Ishikawa (cell line): ENCODE measurements around the gene FAAP100.

Source experiments
- CEBPB ChIP-seq: IDR thresholded peaks from 2 replicates; pipeline ENCODE4 v1.6.1; 2012
- CREB1 ChIP-seq: IDR thresholded peaks from 2 replicates; pipeline ENCODE4 v1.6.1; 2012; ENCODE audit warnings: low read depth
- EGR1 ChIP-seq: IDR thresholded peaks from 2 replicates; pipeline ENCODE4 v1.6.1; 2012
- EP300 ChIP-seq: IDR thresholded peaks from 2 replicates; pipeline ENCODE4 v1.6.1; 2012; ENCODE audit warnings: borderline replicate concordance
- FOXM1 ChIP-seq: IDR thresholded peaks from 2 replicates; pipeline ENCODE4 v1.6.1; 2012; ENCODE audit warnings: low read depth, borderline replicate concordance
- MAX ChIP-seq: IDR thresholded peaks from 2 replicates; pipeline ENCODE4 v1.6.1; 2012
- NFIC ChIP-seq: IDR thresholded peaks from 2 replicates; pipeline ENCODE4 v1.6.1; 2012
- RAD21 ChIP-seq: IDR thresholded peaks from 2 replicates; pipeline ENCODE4 v1.6.1; 2012; ENCODE audit warnings: low read depth
- REST ChIP-seq: IDR thresholded peaks from 2 replicates; pipeline ENCODE4 v1.6.1; 2012; ENCODE audit warnings: low read depth, mild to moderate bottlenecking
- TAF1 ChIP-seq: IDR thresholded peaks from 2 replicates; pipeline ENCODE4 v1.6.1; 2012; ENCODE audit warnings: low read depth, mild to moderate bottlenecking
- TCF12 ChIP-seq: IDR thresholded peaks from 2 replicates; pipeline ENCODE4 v1.6.1; 2012; ENCODE audit warnings: low read depth
- TEAD4 ChIP-seq: IDR thresholded peaks from 2 replicates; pipeline ENCODE4 v1.6.1; 2012
- USF1 ChIP-seq: IDR thresholded peaks from 2 replicates; pipeline ENCODE4 v1.6.1; 2012
- YY1 ChIP-seq: IDR thresholded peaks from 2 replicates; pipeline ENCODE4 v1.6.1; 2012; ENCODE audit warnings: low read depth
- ZBTB7A ChIP-seq: IDR thresholded peaks from 2 replicates; pipeline ENCODE4 v1.6.1; 2012; ENCODE audit warnings: low read depth

Gene FAAP100

DNA sequence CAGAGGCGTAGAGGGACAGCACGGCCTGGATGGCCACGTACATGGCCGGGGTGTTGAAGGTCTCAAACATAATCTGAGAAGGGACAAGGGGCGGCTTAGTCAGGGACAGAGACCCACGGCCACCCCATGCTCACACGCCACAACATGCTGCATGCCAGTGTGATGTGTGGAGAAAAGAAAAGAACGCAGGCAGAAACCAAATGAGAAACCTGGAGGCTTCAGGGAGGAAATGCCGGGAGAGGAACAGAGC lies 40.7 kb downstream of the FAAP100 start:
- TF ChIP-seq MAX (no peak), EP300 (no peak), YY1 (no peak), TEAD4 (no peak), RAD21 (no peak), FOXM1 (no peak), TCF12 (no peak), CEBPB (no peak), TAF1 (no peak), REST (no peak), NFIC (no peak), CREB1 (no peak)

DNA sequence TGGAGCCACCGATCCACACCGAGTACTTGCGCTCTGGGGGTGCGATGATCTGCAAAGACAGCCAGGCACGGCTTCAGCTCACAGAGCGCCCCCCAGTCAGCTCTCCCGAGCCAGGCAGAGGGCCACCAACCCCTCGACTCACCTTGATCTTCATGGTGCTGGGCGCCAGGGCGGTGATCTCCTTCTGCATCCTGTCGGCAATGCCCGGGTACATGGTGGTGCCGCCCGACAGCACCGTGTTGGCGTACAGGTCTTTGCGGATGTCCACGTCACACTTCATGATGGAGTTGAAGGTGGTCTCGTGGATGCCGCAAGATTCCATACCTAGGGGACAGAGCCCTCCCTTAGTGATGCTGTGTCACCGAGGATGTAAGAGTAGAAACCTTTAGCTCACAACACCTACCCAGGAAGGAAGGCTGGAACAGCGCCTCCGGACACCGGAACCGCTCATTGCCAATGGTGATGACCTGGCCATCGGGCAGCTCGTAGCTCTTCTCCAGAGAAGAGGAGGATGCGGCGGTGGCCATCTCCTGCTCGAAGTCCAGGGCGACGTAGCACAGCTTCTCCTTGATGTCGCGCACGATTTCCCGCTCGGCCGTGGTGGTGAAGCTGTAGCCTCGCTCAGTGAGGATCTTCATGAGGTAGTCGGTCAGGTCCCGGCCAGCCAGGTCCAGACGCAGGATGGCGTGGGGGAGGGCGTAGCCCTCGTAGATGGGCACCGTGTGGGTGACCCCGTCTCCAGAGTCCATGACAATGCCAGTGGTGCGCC lies 41.2 kb downstream of the FAAP100 start:
- TF ChIP-seq TEAD4: no peak
- no peak for TF ChIP-seq EP300
- TF ChIP-seq YY1: no peak
- TF ChIP-seq FOXM1: no peak
- no peak for TF ChIP-seq EGR1
- no peak for TF ChIP-seq TCF12
- no peak for TF ChIP-seq MAX
- no peak for TF ChIP-seq CREB1
- TF ChIP-seq REST: no peak
- no peak for TF ChIP-seq CEBPB
- no peak for TF ChIP-seq ZBTB7A
- no peak for TF ChIP-seq NFIC
- TF ChIP-seq RAD21: no peak

GRCh38 chr17:81509972-81510784 lies 42.0 kb downstream of the FAAP100 start:
- TF ChIP-seq FOXM1 (no peak), TAF1 (no peak), TEAD4 (no peak), REST (no peak), ZBTB7A (no peak), RAD21 (no peak), USF1 (no peak), CREB1 (no peak), EGR1 (no peak), YY1 (no peak), CEBPB (no peak), NFIC (no peak), MAX (no peak), EP300 (no peak), TCF12 (no peak)

GRCh38 chr17:81509207-81509971 lies 42.8 kb downstream of the FAAP100 start:
- TF ChIP-seq CREB1: 0 out of 2 replicates have a peak, but pooled peaks have one; percentile 1
- TF ChIP-seq CEBPB: no peak
